HepG2 (cell line): ENCODE data around the gene CIT.

Source experiments
- BRCA1 ChIP-seq: sonication (generic); formaldehyde crosslinking; IDR thresholded peaks from 2 replicates; pipeline ENCODE4 v1.4.0; 2020; ENCODE audit warnings: missing genetic modification reagents
- EP300 ChIP-seq, 3 experiments: sonication (generic) in 1 of 3; formaldehyde crosslinking in 1 of 3; IDR thresholded peaks; 2 replicates each; pipeline versions ENCODE4 v1.5.1 to v1.6.1; 2011 to 2020; ENCODE audit warnings: low read depth in 2 of 3, low read length in 2 of 3, borderline replicate concordance in 1 of 3, improper control_type of control experiment in 1 of 3, mild to moderate bottlenecking in 1 of 3, missing genetic modification reagents in 1 of 3, moderate library complexity in 1 of 3
- TBX3 ChIP-seq: fragments of 450-650 bp; IDR thresholded peaks from 2 replicates; pipeline ENCODE4 v1.6.1; 2017; ENCODE audit warnings: antibody characterized with exemption, mild to moderate bottlenecking, inconsistent platforms, borderline replicate concordance
- ZBTB7A ChIP-seq: sonication (generic); formaldehyde crosslinking; IDR thresholded peaks from 2 replicates; pipeline ENCODE4 v1.8.0; 2022; ENCODE audit warnings: mild to moderate bottlenecking, missing genetic modification reagents
- ZNF577 ChIP-seq: sonication (generic); formaldehyde crosslinking; IDR thresholded peaks from 2 replicates; pipeline ENCODE4 v1.4.0; 2020; ENCODE audit warnings: mild to moderate bottlenecking, low read depth, missing genetic modification reagents, borderline replicate concordance

GRCh38 chr12:119660076-119660475 is 217.0 kb downstream of the CIT start:
- TF ChIP-seq TBX3: no peak
- no peak for TF ChIP-seq ZBTB7A (CRISPR knock-in tag)
- no peak for TF ChIP-seq EP300 (IDR thresholded peaks at IDR 0.05; ENCODE audit: low read depth in 2 of 2, low read length in 2 of 2)
- TF ChIP-seq EP300 (CRISPR knock-in tag; IDR thresholded peaks at IDR 0.05; ENCODE audit: borderline replicate concordance): no peak
- no peak for TF ChIP-seq ZNF577 (CRISPR knock-in tag)
- no peak for TF ChIP-seq BRCA1 (CRISPR knock-in tag)
